Gastrocnemius medialis (tissue), 4 donors: ENCODE data around the gene NHEJ1. TPM values are rescaled to one million over a fixed set of nuclear protein-coding genes. Genes with fewer than 3 reads are reported as not detected.

ENCODE experiments used
- ATAC-seq, 2 donors: fragments of 150-250 bp; one replicate each; pipeline ENCODE4 v1.9.1; 2016
- DNase-seq, 2 donors: peaks; one replicate each; pipeline ENCODE4 v3.0.0-alpha.2; 2019
- H3K27ac ChIP-seq, 4 donors: fragments of 200-600 bp; sonication (generic); 1 replicate in 1 of 4; 2 replicates in 3 of 4; pipeline ENCODE4 v1.5.1; 2016 to 2018; ENCODE audit warnings: mild to moderate bottlenecking in 2 of 4, moderate library complexity in 1 of 4
- H3K27me3 ChIP-seq, 3 donors: fragments of 200-600 bp; sonication (generic) in 2 of 3; 1 replicate in 1 of 3; 2 replicates in 2 of 3; pipeline versions ENCODE4 v1.5.1 to v1.6.0; 2016 to 2019; ENCODE audit warnings: mild to moderate bottlenecking in 1 of 3, moderate library complexity in 1 of 3
- H3K36me3 ChIP-seq, 2 donors: fragments of 200-600 bp; sonication (generic) in 1 of 2; one replicate each; pipeline ENCODE4 v1.5.1; 2017 to 2018
- H3K4me1 ChIP-seq, 2 donors: fragments of 200-600 bp; sonication (generic) in 1 of 2; one replicate each; pipeline ENCODE4 v1.5.1; 2016 to 2017; ENCODE audit warnings: mild to moderate bottlenecking in 2 of 2
- H3K4me3 ChIP-seq, 4 donors: fragments of 200-600 bp; sonication (generic) in 3 of 4; 1 replicate in 1 of 4; 2 replicates in 3 of 4; pipeline ENCODE4 v1.5.1; 2016 to 2019; ENCODE audit warnings: mild to moderate bottlenecking in 2 of 4
- H3K9me3 ChIP-seq, 3 donors: fragments of 200-600 bp; sonication (generic) in 2 of 3; 1 replicate in 1 of 3; 2 replicates in 2 of 3; pipeline ENCODE4 v1.5.1; 2016 to 2019
- CTCF ChIP-seq, 5 experiments: fragments of 450-650 bp in 3 of 5; fragments of 200-600 bp in 2 of 5; sonication (generic) in 2 of 5; IDR thresholded peaks in 4 of 5; conservative IDR thresholded peaks in 1 of 5; 1 replicate in 4 of 5; 2 replicates in 1 of 5; pipeline ENCODE4 v1.5.1; 2016 to 2019; ENCODE audit warnings: antibody characterized with exemption in 5 of 5, mild to moderate bottlenecking in 3 of 5, moderate library complexity in 3 of 5
- POLR2A ChIP-seq, 2 donors: fragments of 450-650 bp; IDR thresholded peaks; one replicate each; pipeline ENCODE4 v1.6.1; 2017; ENCODE audit warnings: antibody characterized with exemption in 2 of 2, mild to moderate bottlenecking in 2 of 2, moderate library complexity in 2 of 2
- in situ Hi-C, 4 donors: fragments of 200-750 bp; cut with MboI; loops; one replicate each; pipeline versions ENCODE4 v1.15.0 to v1.8.0; 2017; ENCODE audit warnings: low sequenced_read_pairs in 4 of 4
- intact Hi-C: fragments of 100-400 bp; cut with DNase I; formaldehyde crosslinking; loops from one replicate; pipeline ENCODE4 v1.15.1; 2023; ENCODE audit warnings: low total_unique reads
- total RNA-seq, 4 donors: library from RNA; depleted of rRNA; stranded (reverse); fragments of >200 nt; gene quantifications; one replicate each; pipeline versions ENCODE4 v1.1.0 to v1.2.3, GENCODE V29; 2016

Gene NHEJ1
- total RNA-seq, 4 donors from 2014 or later = 24.5 to 39.0 (median 26.4) TPM

- in situ Hi-C loops = loop anchor here in 3 of 4 donors (5.0 to 25.0 kb wide), 4 partner anchors 49 to 247 kb away; partner anchors contain the start of gene PTPRN (in 1 of the 3)
- no peaks in the 10 kb centered on the region for H3K36me3 ChIP-seq
- H3K4me3 ChIP-seq = no peak overlapping the region
- ATAC-seq = no peak
- TF ChIP-seq CTCF (IDR thresholded peaks at IDR 0.05 in 4 of 5, conservative IDR thresholded peaks at IDR 0.05 in 1 of 5) = no peak
- TF ChIP-seq POLR2A (IDR thresholded peaks at IDR 0.05) = no peak
- no peak for DNase-seq
- H3K4me1 ChIP-seq = no peaks in the 10 kb centered on the region
- H3K27ac ChIP-seq = no peak overlapping the region
- H3K9me3 ChIP-seq = no peaks in the 10 kb centered on the region
- peaks cover 26 to 37% (median 34%) of the 10 kb centered on the region in 3 donors for H3K27me3 ChIP-seq
- intact Hi-C loops = no loop called here
Observed at GRCh38 chr2:219065484-219065883, 95.1 kb downstream of the NHEJ1 start.

- in situ Hi-C loops = loop anchor here in 2 of 4 donors (10.0 to 25.0 kb wide), 3 partner anchors 53 to 250 kb away; partner anchors contain the start of gene PTPRN (in 1 of the 2)
- intact Hi-C loops = no loop called here
- DNase-seq (no peak), ATAC-seq (no peak)
- Histone ChIP-seq H3K9me3 (no peaks in the 10 kb centered on the region), H3K36me3 (no peaks in the 10 kb centered on the region), H3K27ac (no peak overlapping the region), H3K27me3 (peaks cover 57 to 68% (median 68%) of the 10 kb centered on the region in 3 donors), H3K4me1 (peaks cover 13 to 24% of the 10 kb centered on the region in 2 donors), H3K4me3 (no peak overlapping the region)
- TF ChIP-seq CTCF (IDR thresholded peaks at IDR 0.05 in 4 of 5, conservative IDR thresholded peaks at IDR 0.05 in 1 of 5) = no peak
- no peak for TF ChIP-seq POLR2A (IDR thresholded peaks at IDR 0.05)
Observed at GRCh38 chr2:219062081-219062480, 98.5 kb downstream of the NHEJ1 start.

- Histone ChIP-seq H3K36me3 (no peaks in the 10 kb centered on the region), H3K27ac (no peak within 1 kb of the TSS), H3K4me1 (peaks cover 13 to 24% of the 10 kb centered on the region in 2 donors), H3K9me3 (no peaks in the 10 kb centered on the region), H3K27me3 (peaks cover 66 to 78% (median 78%) of the 10 kb centered on the region in 3 donors), H3K4me3 (peak within 1 kb of the TSS in 3 of 4 donors; percentile 6 to 34 (median 22))
- ATAC-seq (no peak), DNase-seq (no peak)
- intact Hi-C loops = no loop called here
- TF ChIP-seq POLR2A (IDR thresholded peaks at IDR 0.05) = no peak
- TF ChIP-seq CTCF (IDR thresholded peaks at IDR 0.05 in 4 of 5, conservative IDR thresholded peaks at IDR 0.05 in 1 of 5) = no peak
- in situ Hi-C loops = loop anchor here in 2 of 4 donors (10.0 to 25.0 kb wide), 3 partner anchors 54 to 251 kb away; partner anchors contain the start of gene PTPRN (in 1 of the 2)
Observed at GRCh38 chr2:219060821-219061791, 99.5 kb downstream of the NHEJ1 start, which contains the start of gene IHH. Gene IHH, minus strand, starts transcription at chr2:219060921. Its CDS starts 454 bp downstream, at chr2:219060467.

DNA sequence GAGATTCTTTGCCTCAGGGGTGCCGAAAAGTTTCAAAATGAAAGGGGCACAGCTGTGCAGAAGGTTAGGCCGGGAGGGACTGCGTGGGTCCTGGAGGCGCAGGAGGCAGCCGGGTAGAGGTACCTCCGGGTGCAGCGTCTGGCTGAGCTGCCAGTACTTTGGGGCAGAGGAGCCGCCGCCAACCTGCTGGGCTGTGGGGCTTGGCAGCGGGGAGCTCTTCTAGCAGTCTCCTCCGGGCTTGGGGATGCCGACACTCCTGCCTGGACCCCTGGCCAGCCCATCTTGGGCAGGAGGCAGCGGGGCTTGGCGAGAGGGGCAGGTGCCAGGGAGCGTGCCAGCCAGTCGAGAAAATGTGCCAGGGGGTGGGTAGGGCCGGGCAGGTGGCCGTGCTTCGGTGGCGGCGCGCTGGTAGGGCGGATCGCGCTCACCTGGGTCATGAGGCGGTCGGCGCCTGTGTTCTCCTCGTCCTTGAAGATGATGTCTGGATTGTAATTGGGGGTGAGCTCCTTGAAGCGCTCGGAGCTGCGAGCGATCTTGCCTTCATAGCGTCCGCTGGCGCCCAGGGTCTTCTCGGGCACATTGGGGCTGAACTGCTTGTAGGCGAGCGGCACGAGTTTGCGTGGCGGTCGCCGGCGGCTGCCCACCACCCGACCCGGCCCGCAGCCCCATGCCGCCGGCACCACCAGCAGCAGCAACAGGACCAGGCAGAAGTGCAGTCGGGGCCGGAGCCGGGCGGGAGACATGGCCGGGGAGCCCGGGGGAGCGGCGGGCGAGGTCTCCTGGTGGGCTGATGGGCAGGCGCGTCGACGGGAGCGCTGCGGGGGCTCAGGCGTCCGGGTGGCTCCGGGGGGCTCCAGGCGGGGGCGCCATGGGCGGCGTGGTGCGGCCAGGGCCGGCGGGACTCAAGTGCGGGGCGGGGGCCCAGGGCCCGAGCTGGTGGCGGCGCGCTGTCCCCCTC, 100.6 kb downstream of the NHEJ1 start:
- H3K27me3 ChIP-seq = peaks cover 68 to 89% (median 88%) of the 10 kb centered on the region in 3 donors
- H3K27ac ChIP-seq = no peak overlapping the region
- peaks cover 13 to 24% of the 10 kb centered on the region in 2 donors for H3K4me1 ChIP-seq
- H3K4me3 ChIP-seq = peak overlapping the region in 3 of 4 donors; percentile 6 to 34 (median 11)
- H3K9me3 ChIP-seq = no peaks in the 10 kb centered on the region
- no peaks in the 10 kb centered on the region for H3K36me3 ChIP-seq
- TF ChIP-seq POLR2A (IDR thresholded peaks at IDR 0.05) (no peak), CTCF (IDR thresholded peaks at IDR 0.05 in 4 of 5, conservative IDR thresholded peaks at IDR 0.05 in 1 of 5) (no peak)
- intact Hi-C loops (no loop called here), in situ Hi-C loops (loop anchor here in 3 of 4 donors (5.0 to 25.0 kb wide), 5 partner anchors 55 to 252 kb away; partner anchors contain the start of gene PTPRN (in 1 of the 3))
- DNase-seq (no peak), ATAC-seq (no peak)
